Retina (tissue), 1 donor: ENCODE results near the gene F2R.
"Not testable (repeated sequence)": the region's sequence is repeated elsewhere in the genome, so short reads cannot be mapped to it uniquely, and the experiment has no call there.

Experiments used
- DNase-seq: peaks from one replicate; pipeline ENCODE4 v3.0.0-alpha.2; 2016

Gene F2R

GRCh38 chr5:76761118-76761517, 45.2 kb downstream of the F2R start:
- not testable (repeated sequence) for DNase-seq

GRCh38 chr5:76762484-76762883, 46.6 kb downstream of the F2R start:
- no peak for DNase-seq

GRCh38 chr5:76763136-76763535, 47.2 kb downstream of the F2R start:
- DNase-seq, result no peak

GRCh38 chr5:76764374-76764773, 48.4 kb downstream of the F2R start:
- DNase-seq, result no peak

GRCh38 chr5:76765249-76765648, 49.3 kb downstream of the F2R start:
- no peak for DNase-seq

GRCh38 chr5:76766746-76767145, 50.8 kb downstream of the F2R start:
- no peak for DNase-seq

- DNase-seq, result not testable (repeated sequence)
Measured at GRCh38 chr5:76771041-76771440, 55.1 kb downstream of the F2R start.

GRCh38 chr5:76771705-76772405, 55.9 kb downstream of the F2R start:
- DNase-seq, result no peak

GRCh38 chr5:76775921-76776320, 60.0 kb downstream of the F2R start:
- no peak for DNase-seq

- no peak for DNase-seq
Measured at GRCh38 chr5:76776391-76776790, 60.5 kb downstream of the F2R start.

- DNase-seq, result not testable (repeated sequence)
Measured at GRCh38 chr5:76780616-76781015, 64.7 kb downstream of the F2R start.

GRCh38 chr5:76781775-76782174, 65.8 kb downstream of the F2R start:
- DNase-seq, result no peak

- DNase-seq, result no peak
Measured at GRCh38 chr5:76782444-76782843, 66.5 kb downstream of the F2R start.
